ENCODE measurements around the gene NDUFS4.

Gene NDUFS4

DNA sequence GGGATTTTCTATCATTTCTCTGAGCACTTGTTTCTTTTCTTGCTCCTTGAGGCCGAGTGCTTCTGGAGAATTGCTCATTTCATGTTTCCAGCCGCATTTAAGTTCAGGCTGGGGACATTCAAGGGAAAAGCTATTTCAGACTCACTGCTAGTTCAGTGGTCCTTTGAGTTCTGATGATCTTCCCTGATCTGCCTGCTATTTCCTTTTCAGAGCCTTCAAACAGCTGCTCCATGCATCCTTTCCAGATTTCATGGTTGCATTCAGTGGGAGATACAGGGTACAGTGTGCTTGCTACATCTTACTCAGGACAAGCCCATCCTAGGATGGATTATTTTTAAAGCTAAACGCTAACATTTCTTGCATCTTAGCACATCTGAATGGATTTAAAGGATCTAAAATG, 14.7 kb downstream of the NDUFS4 start:
- Histone ChIP-seq H3K4me3 (ENCODE audit: low read depth in 1 of 2, low read length in 2 of 2) (no peak overlapping the region), H3K9ac (ENCODE audit: low read length) (no peak overlapping the region), H3K36me3 (ENCODE audit: insufficient read depth, low read length) (no peaks in the 10 kb centered on the region), H3K27ac (ENCODE audit: low read depth, low read length) (no peak overlapping the region), H3K9me3 (ENCODE audit: low read length) (no peaks in the 10 kb centered on the region), H3K4me1 (ENCODE audit: insufficient read depth, low read length) (peaks cover 24% of the 10 kb centered on the region), H3K27me3 (ENCODE audit: control insufficient read depth in 1 of 2, insufficient read depth in 2 of 2, low read length in 2 of 2) (no peaks in the 10 kb centered on the region)

DNA sequence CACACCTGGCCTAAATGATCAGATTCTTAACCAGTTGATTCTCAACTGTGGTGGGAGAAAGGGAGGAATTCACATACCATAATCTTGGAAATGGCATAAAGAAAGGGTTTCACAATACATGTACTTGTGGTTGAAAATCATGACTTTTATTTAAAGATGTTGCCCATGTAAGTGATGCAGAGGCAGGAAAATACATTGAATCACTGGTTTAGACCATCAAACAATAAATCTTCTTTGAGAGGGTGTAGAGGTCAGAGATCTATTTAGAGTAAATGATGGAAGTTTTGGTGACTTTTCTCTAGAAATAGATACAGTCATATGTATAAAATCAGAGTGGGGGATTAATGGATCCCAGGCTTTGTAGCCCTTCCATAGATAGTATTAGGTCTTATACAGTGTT, 15.4 kb downstream of the NDUFS4 start:
- no peak overlapping the region for H3K27ac ChIP-seq (ENCODE audit: low read depth, low read length)
- H3K9ac ChIP-seq (ENCODE audit: low read length), result no peak overlapping the region
- H3K36me3 ChIP-seq (ENCODE audit: insufficient read depth, low read length), result no peaks in the 10 kb centered on the region
- no peaks in the 10 kb centered on the region for H3K27me3 ChIP-seq (ENCODE audit: control insufficient read depth in 1 of 2, insufficient read depth in 2 of 2, low read length in 2 of 2)
- no peaks in the 10 kb centered on the region for H3K9me3 ChIP-seq (ENCODE audit: low read length)
- no peak overlapping the region for H3K4me3 ChIP-seq (ENCODE audit: low read depth in 1 of 2, low read length in 2 of 2)
- H3K4me1 ChIP-seq (ENCODE audit: insufficient read depth, low read length), result peaks cover 24% of the 10 kb centered on the region

DNA sequence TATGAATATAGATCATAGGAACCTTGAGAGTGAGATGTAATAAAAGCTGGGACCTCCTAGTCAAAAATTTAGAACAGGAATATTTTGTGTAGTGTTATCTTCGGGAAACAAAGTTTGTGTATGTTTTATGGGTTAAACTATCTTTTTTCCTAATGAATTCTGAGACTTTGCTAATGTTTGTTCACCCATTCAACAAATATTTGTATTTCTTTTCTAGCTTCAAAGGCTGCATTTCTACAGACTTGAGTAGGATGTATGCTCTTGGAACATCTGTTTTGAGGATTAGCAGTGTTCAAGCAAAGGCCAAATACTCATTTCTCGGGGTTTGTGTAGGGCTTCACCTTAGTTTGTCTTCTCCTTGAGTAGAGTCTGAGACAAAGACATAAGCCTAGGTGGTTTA, 16.2 kb downstream of the NDUFS4 start:
- no peaks in the 10 kb centered on the region for H3K27me3 ChIP-seq (ENCODE audit: control insufficient read depth in 1 of 2, insufficient read depth in 2 of 2, low read length in 2 of 2)
- H3K9ac ChIP-seq (ENCODE audit: low read length), result no peak overlapping the region
- peaks cover 24% of the 10 kb centered on the region for H3K4me1 ChIP-seq (ENCODE audit: insufficient read depth, low read length)
- H3K4me3 ChIP-seq (ENCODE audit: low read depth in 1 of 2, low read length in 2 of 2), result no peak overlapping the region
- H3K9me3 ChIP-seq (ENCODE audit: low read length), result no peaks in the 10 kb centered on the region
- no peak overlapping the region for H3K27ac ChIP-seq (ENCODE audit: low read depth, low read length)
- H3K36me3 ChIP-seq (ENCODE audit: insufficient read depth, low read length), result no peaks in the 10 kb centered on the region

DNA sequence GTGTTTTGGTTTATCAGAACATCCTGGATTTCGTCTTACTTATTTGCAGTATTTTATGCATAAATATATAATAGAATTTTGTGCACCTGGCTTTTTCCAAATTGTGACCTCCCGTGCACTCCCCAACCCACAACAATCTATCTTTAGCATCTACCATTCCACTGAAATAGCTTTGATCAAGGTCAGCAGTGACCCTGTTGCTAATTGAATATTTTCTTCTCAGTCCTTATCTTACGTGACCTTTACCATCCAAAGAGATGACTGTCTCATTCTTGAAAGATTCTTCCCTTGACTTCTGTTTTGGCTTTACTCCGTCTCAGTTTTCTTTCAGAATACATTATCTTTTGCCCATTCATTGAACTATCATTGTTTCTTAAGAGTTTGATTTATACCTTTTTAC, 18.4 kb downstream of the NDUFS4 start:
- Histone ChIP-seq H3K27ac (ENCODE audit: low read depth, low read length) (no peak overlapping the region), H3K36me3 (ENCODE audit: insufficient read depth, low read length) (no peaks in the 10 kb centered on the region), H3K27me3 (ENCODE audit: control insufficient read depth in 1 of 2, insufficient read depth in 2 of 2, low read length in 2 of 2) (no peaks in the 10 kb centered on the region), H3K9ac (ENCODE audit: low read length) (no peak overlapping the region), H3K4me1 (ENCODE audit: insufficient read depth, low read length) (peaks cover 24% of the 10 kb centered on the region), H3K4me3 (ENCODE audit: low read depth in 1 of 2, low read length in 2 of 2) (no peak overlapping the region), H3K9me3 (ENCODE audit: low read length) (no peaks in the 10 kb centered on the region)

DNA sequence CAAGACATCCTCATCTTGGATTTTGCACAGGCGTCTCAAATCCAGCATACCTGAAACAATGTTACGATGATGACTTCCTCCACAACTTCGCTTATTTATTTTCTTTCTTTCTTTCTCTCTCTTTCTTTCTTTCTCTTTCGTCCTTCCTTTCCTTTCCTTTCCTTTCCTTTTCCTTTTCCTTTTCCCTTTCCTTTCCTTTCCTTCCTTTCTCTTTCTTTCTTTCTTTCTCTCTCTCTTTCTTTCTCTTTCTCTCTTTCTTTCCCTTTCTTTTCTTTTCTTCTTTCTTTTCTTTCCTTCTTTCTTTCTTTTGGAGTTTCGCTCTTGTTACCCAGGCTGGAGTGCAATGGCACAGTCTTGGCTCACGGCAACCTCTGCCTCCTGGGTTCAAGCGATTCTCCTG, 20.1 kb downstream of the NDUFS4 start:
- H3K36me3 ChIP-seq (ENCODE audit: insufficient read depth, low read length), result no peaks in the 10 kb centered on the region
- H3K9me3 ChIP-seq (ENCODE audit: low read length), result no peaks in the 10 kb centered on the region
- H3K4me1 ChIP-seq (ENCODE audit: insufficient read depth, low read length), result peaks cover 20% of the 10 kb centered on the region
- no peaks in the 10 kb centered on the region for H3K27me3 ChIP-seq (ENCODE audit: control insufficient read depth in 1 of 2, insufficient read depth in 2 of 2, low read length in 2 of 2)
- H3K4me3 ChIP-seq (ENCODE audit: low read depth in 1 of 2, low read length in 2 of 2), result no peak overlapping the region
- H3K27ac ChIP-seq (ENCODE audit: low read depth, low read length), result no peak overlapping the region
- no peak overlapping the region for H3K9ac ChIP-seq (ENCODE audit: low read length)

DNA sequence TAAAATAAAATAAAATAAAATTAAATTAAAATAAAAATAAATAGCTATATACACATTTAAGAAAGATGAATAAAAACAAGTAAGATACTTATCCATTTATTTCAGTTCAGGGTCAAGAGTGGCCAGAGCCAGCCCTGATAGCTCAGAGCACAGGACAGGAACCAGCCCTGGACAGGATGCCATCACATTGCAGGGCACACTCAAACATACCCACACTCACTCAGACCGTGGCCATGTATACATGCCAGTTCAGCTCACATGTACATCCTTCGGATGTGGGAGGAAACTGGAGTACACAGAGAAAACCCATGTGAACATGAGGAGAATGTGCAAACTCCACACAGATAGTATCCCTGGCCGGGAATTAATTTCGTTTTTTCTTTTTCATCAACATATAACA, 21.8 kb downstream of the NDUFS4 start:
- Histone ChIP-seq H3K4me1 (ENCODE audit: insufficient read depth, low read length) (peaks cover 12% of the 10 kb centered on the region), H3K27me3 (ENCODE audit: control insufficient read depth in 1 of 2, insufficient read depth in 2 of 2, low read length in 2 of 2) (no peaks in the 10 kb centered on the region), H3K27ac (ENCODE audit: low read depth, low read length) (no peak overlapping the region), H3K9me3 (ENCODE audit: low read length) (no peaks in the 10 kb centered on the region), H3K36me3 (ENCODE audit: insufficient read depth, low read length) (no peaks in the 10 kb centered on the region), H3K9ac (ENCODE audit: low read length) (no peak overlapping the region), H3K4me3 (ENCODE audit: low read depth in 1 of 2, low read length in 2 of 2) (no peak overlapping the region)

DNA sequence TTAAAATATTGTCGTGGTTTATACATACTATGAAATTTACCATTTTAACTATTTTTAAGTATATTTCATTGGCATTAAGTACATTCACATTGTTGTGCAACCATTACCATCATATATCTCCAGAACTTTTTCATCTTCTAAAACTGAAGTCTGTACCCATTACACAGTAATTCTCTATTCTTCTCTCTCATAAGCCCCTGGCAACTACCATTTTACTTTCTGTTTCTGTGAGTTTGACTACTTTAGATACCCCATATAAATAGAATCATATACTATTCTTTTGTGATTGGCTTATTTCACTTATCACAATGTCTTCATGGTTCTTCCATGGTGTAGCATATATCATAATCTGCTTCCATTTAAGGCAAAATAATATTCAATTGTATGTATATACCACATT, 30.3 kb downstream of the NDUFS4 start:
- Histone ChIP-seq H3K27ac (ENCODE audit: low read depth, low read length) (no peak overlapping the region), H3K27me3 (ENCODE audit: control insufficient read depth in 1 of 2, insufficient read depth in 2 of 2, low read length in 2 of 2) (no peaks in the 10 kb centered on the region), H3K9ac (ENCODE audit: low read length) (no peak overlapping the region), H3K9me3 (ENCODE audit: low read length) (no peaks in the 10 kb centered on the region), H3K4me3 (ENCODE audit: low read depth in 1 of 2, low read length in 2 of 2) (no peak overlapping the region), H3K36me3 (ENCODE audit: insufficient read depth, low read length) (no peaks in the 10 kb centered on the region), H3K4me1 (ENCODE audit: insufficient read depth, low read length) (peaks cover 3% of the 10 kb centered on the region)

DNA sequence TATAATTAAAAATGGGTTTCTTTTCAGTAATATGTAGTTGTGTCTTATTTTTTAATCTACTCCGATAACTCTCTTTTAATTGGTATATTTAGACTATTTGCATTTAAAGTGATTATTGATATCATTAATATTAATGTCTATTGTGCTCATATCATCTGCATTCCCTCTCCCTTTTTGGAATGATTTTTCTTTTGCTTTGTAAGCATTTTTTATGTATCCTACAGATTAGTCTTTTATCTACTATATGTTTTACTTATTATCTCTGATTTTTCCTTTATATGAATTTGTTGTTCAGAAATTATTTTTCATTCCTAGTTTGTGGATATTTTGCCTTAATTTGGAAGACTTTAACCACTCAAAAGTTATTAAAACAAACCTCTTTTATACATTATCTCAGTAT, 34.0 kb downstream of the NDUFS4 start:
- Histone ChIP-seq H3K9ac (ENCODE audit: low read length) (no peak overlapping the region), H3K27me3 (ENCODE audit: control insufficient read depth in 1 of 2, insufficient read depth in 2 of 2, low read length in 2 of 2) (no peaks in the 10 kb centered on the region), H3K4me3 (ENCODE audit: low read depth in 1 of 2, low read length in 2 of 2) (no peak overlapping the region), H3K36me3 (ENCODE audit: insufficient read depth, low read length) (no peaks in the 10 kb centered on the region), H3K9me3 (ENCODE audit: low read length) (no peaks in the 10 kb centered on the region), H3K27ac (ENCODE audit: low read depth, low read length) (no peak overlapping the region), H3K4me1 (ENCODE audit: insufficient read depth, low read length) (peaks cover 3% of the 10 kb centered on the region)

DNA sequence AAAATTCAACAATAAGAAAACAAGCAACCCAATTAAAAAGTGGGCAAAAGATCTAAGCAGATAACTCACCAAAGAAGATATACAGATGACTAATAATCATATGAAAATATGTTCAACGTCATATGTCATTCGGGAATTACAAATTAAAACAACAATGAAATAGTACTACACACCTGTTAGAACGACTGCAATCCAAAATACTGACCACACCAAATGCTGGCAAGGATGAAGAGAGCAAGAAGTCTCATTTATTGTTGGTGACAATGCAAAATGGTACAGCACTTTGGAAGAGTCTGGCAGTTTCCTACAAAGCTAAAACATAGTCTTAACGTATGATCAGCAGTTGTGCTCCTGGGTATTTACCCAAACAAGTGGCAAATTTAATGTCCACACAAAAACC, 37.5 kb downstream of the NDUFS4 start:
- no peaks in the 10 kb centered on the region for H3K36me3 ChIP-seq (ENCODE audit: insufficient read depth, low read length)
- H3K4me1 ChIP-seq (ENCODE audit: insufficient read depth, low read length), result peaks cover 9% of the 10 kb centered on the region
- no peaks in the 10 kb centered on the region for H3K9me3 ChIP-seq (ENCODE audit: low read length)
- H3K27ac ChIP-seq (ENCODE audit: low read depth, low read length), result no peak overlapping the region
- H3K4me3 ChIP-seq (ENCODE audit: low read depth in 1 of 2, low read length in 2 of 2), result no peak overlapping the region
- H3K9ac ChIP-seq (ENCODE audit: low read length), result no peak overlapping the region
- H3K27me3 ChIP-seq (ENCODE audit: control insufficient read depth in 1 of 2, insufficient read depth in 2 of 2, low read length in 2 of 2), result no peaks in the 10 kb centered on the region

DNA sequence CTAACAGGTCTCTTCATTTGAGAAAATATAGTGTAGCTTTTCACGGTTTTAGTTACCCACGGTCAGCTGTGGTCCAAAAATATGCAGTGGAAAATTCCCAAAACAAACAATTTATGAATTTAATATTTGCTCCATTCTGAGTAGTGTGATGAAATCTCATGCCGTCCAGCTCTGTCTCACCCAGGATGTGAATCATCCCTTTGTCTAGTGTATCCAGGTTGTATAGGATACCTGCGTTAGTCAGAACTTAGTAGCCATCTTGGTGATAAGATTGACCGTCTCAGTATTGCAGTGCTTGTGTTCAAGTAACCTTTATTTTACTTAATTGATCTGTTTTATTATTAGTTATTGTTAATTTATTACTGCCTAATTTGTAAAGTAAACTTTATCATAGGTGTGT, 41.1 kb downstream of the NDUFS4 start:
- no peak overlapping the region for H3K9ac ChIP-seq (ENCODE audit: low read length)
- no peak overlapping the region for H3K27ac ChIP-seq (ENCODE audit: low read depth, low read length)
- H3K4me1 ChIP-seq (ENCODE audit: insufficient read depth, low read length), result peaks cover 11% of the 10 kb centered on the region
- H3K4me3 ChIP-seq (ENCODE audit: low read depth in 1 of 2, low read length in 2 of 2), result no peak overlapping the region
- H3K9me3 ChIP-seq (ENCODE audit: low read length), result no peaks in the 10 kb centered on the region
- H3K27me3 ChIP-seq (ENCODE audit: control insufficient read depth in 1 of 2, insufficient read depth in 2 of 2, low read length in 2 of 2), result no peaks in the 10 kb centered on the region
- no peaks in the 10 kb centered on the region for H3K36me3 ChIP-seq (ENCODE audit: insufficient read depth, low read length)

DNA sequence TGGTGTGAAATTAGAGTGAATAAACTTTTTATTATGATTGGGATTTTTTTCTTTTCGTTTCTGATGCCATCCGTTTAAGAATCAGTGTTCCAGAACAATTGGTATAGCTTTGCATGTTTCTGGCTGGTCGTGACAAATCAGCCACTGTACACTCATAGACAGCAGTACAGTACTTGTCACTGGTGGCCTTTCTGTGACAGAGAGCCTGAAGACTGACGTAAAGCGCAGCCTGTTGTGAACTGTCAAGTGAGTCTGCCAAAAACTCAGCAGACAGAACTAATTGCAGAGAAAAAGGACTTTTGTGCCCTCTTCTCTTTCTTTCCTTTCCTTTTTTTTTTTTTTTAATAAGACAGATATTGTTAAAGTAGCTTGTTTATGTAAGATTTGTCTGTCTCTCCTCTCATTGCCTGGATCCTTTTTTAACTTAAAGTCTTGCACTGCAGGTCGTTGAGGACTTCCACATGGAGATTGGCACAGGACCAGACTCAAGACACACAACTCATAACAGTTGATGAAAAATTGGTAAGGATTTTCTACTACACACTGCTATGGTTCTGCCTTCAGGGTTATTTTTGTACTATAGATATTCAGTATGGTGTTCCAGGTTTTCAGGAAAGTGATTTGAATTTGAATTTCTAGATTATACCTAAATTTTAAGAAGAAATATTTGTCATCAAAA, 42.7 kb downstream of the NDUFS4 start:
- H3K36me3 ChIP-seq (ENCODE audit: insufficient read depth, low read length), result no peaks in the 10 kb centered on the region

DNA sequence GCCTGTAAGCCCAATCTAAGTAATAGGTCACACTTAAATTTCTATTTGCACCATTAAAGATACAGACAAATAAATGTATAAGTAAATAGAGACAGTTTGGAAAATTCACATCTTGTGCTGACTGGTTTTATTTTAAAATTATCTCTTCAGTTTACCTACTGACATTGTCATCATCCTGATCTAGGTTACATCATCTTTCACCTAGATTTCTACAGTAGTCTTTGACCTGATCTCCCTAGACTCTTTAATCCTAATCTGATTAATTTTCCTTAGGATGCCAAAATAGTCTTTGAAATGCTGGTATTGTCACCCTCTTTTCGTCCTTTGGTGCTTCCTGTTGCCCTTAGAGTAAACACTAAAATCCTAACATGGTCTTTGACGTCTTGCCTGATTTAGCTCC, 43.9 kb downstream of the NDUFS4 start:
- H3K9ac ChIP-seq (ENCODE audit: low read length), result no peak overlapping the region
- H3K9me3 ChIP-seq (ENCODE audit: low read length), result no peaks in the 10 kb centered on the region
- no peak overlapping the region for H3K27ac ChIP-seq (ENCODE audit: low read depth, low read length)
- no peaks in the 10 kb centered on the region for H3K36me3 ChIP-seq (ENCODE audit: insufficient read depth, low read length)
- H3K4me3 ChIP-seq (ENCODE audit: low read depth in 1 of 2, low read length in 2 of 2), result no peak overlapping the region
- H3K27me3 ChIP-seq (ENCODE audit: control insufficient read depth in 1 of 2, insufficient read depth in 2 of 2, low read length in 2 of 2), result no peaks in the 10 kb centered on the region
- peaks cover 11% of the 10 kb centered on the region for H3K4me1 ChIP-seq (ENCODE audit: insufficient read depth, low read length)

More for the DNA sequence above, 42.7 kb downstream of the NDUFS4 start:
- H3K27me3 ChIP-seq (ENCODE audit: control insufficient read depth in 1 of 2, insufficient read depth in 2 of 2, low read length in 2 of 2), result no peaks in the 10 kb centered on the region
- H3K9me3 ChIP-seq (ENCODE audit: low read length), result no peaks in the 10 kb centered on the region
- no peak overlapping the region for H3K4me3 ChIP-seq (ENCODE audit: low read depth in 1 of 2, low read length in 2 of 2)
- H3K9ac ChIP-seq (ENCODE audit: low read length), result no peak overlapping the region
- H3K27ac ChIP-seq (ENCODE audit: low read depth, low read length), result no peak overlapping the region
- H3K4me1 ChIP-seq (ENCODE audit: insufficient read depth, low read length), result peaks cover 11% of the 10 kb centered on the region

Data from muscle layer of colon (tissue), 2 donors.